Endothelial cell of umbilical vein (primary cell): ENCODE data around the gene GRIN3B. TPM values are rescaled to one million over a fixed set of nuclear protein-coding genes. Genes with fewer than 3 reads are reported as not detected.

Source experiments
- BruUV-seq: library from RNA; stranded (reverse); fragments of 400-500 nt; replicated peaks from 2 replicates; lab custom pipeline; 2021; lab: Mats Ljungman, UMichigan
- CTCF ChIA-PET: fragments of 300-600, 350-600 bp; sonication (Branson Sonifier 250); formaldehyde crosslinking; loops from one replicate; lab custom pipeline; 2021; ENCODE audit warnings: antibody characterized with exemption, inconsistent platforms; lab: Charles Lee
- POLR2A ChIA-PET: fragments of 300-600, 350-600 bp; sonication (Branson Sonifier 250); formaldehyde crosslinking; loops from one replicate; lab custom pipeline; 2021; ENCODE audit warnings: antibody characterized with exemption, inconsistent platforms; lab: Charles Lee
- DNase-seq: peaks from one replicate; pipeline ENCODE4 v3.0.0-alpha.2; 2011; ENCODE audit warnings: low read depth, low spot score
- FAIRE-seq: peaks from 2 replicates; lab custom pipeline; 2011; peaks lifted over from hg19 to GRCh38; lab: Jason Lieb, UNC
- H2AFZ ChIP-seq: 2 replicates; pipeline ENCODE4 v1.6.0; 2012; ENCODE audit warnings: low read depth, low read length, control low read depth, inconsistent platforms
- H3K27ac ChIP-seq: 2 replicates; pipeline ENCODE4 v1.5.1; 2011; ENCODE audit warnings: low read depth, mild to moderate bottlenecking, control low read depth, low read length, moderate library complexity; ENCODE audit not compliant: insufficient read depth
- H3K27me3 ChIP-seq, 2 experiments: 2 replicates each; pipeline versions ENCODE4 v1.6.0 to v1.6.1; 2011; ENCODE audit warnings: low read length in 2 of 2, mixed read lengths in 1 of 2; ENCODE audit not compliant: control insufficient read depth in 2 of 2, insufficient read depth in 2 of 2
- H3K36me3 ChIP-seq, 2 experiments: 2 replicates in 1 of 2; 3 replicates in 1 of 2; pipeline ENCODE4 v1.5.1; 2011; ENCODE audit warnings: low read length in 2 of 2, mild to moderate bottlenecking in 1 of 2, moderate library complexity in 1 of 2; ENCODE audit not compliant: control insufficient read depth in 2 of 2, insufficient read depth in 2 of 2; ENCODE audit errors: extremely low read depth in 1 of 2
- H3K4me1 ChIP-seq: 3 replicates; pipeline ENCODE4 v1.5.1; 2011; ENCODE audit warnings: mild to moderate bottlenecking, low read length; ENCODE audit not compliant: control insufficient read depth, insufficient read depth; ENCODE audit errors: extremely low read depth
- H3K4me2 ChIP-seq: 2 replicates; pipeline ENCODE4 v1.6.1; 2011; ENCODE audit warnings: low read length, control low read depth, mixed read lengths; ENCODE audit not compliant: insufficient read depth
- H3K4me3 ChIP-seq, 3 experiments: fragments of 200-600 bp in 1 of 3; sonication (generic), shearing (Covaris generic) in 1 of 3; replicated peaks in 1 of 3; 2 replicates each; pipeline ENCODE4 v1.5.1; 2011 to 2016; ENCODE audit warnings: control low read depth in 3 of 3, low read length in 3 of 3, mild to moderate bottlenecking in 2 of 3, inconsistent platforms in 1 of 3, low read depth in 1 of 3, moderate library complexity in 1 of 3; ENCODE audit not compliant: insufficient read depth in 1 of 3
- H3K79me2 ChIP-seq: 2 replicates; pipeline ENCODE4 v1.6.0; 2012; ENCODE audit warnings: low read length, inconsistent platforms; ENCODE audit not compliant: control insufficient read depth, insufficient read depth
- H3K9ac ChIP-seq: replicated peaks from 2 replicates; pipeline ENCODE3; 2011; ENCODE audit warnings: low read length, control low read depth; ENCODE audit not compliant: insufficient read depth; ENCODE audit errors: extremely low read depth
- H3K9me1 ChIP-seq: replicated peaks from 3 replicates; pipeline ENCODE4 v1.6.0; 2011; ENCODE audit warnings: mild to moderate bottlenecking, low read length; ENCODE audit not compliant: control insufficient read depth, insufficient read depth; ENCODE audit errors: extremely low read depth
- H3K9me3 ChIP-seq: replicated peaks from 2 replicates; pipeline ENCODE4 v1.5.1; 2012; ENCODE audit warnings: low read length, inconsistent platforms; ENCODE audit not compliant: control insufficient read depth, insufficient read depth
- H4K20me1 ChIP-seq: replicated peaks from 2 replicates; pipeline ENCODE3; 2011; ENCODE audit warnings: mild to moderate bottlenecking, low read length; ENCODE audit not compliant: control insufficient read depth, insufficient read depth; ENCODE audit errors: extremely low read depth
- CTCF ChIP-seq, 2 donors: IDR thresholded peaks; 1 replicate in 1 of 2; 2 replicates in 1 of 2; pipeline ENCODE4 v1.5.1; 2011; ENCODE audit warnings: low read length in 2 of 2, mild to moderate bottlenecking in 2 of 2, moderate library complexity in 2 of 2, control low read depth in 1 of 2, inconsistent platforms in 1 of 2, low read depth in 1 of 2; ENCODE audit not compliant: insufficient read depth in 1 of 2; ENCODE audit errors: extremely low read depth in 1 of 2
- EZH2 ChIP-seq: IDR thresholded peaks from 2 replicates; pipeline ENCODE4 v1.6.1; 2012; ENCODE audit warnings: borderline replicate concordance, low read depth, mild to moderate bottlenecking, moderate library complexity, low read length, inconsistent platforms; ENCODE audit not compliant: severe bottlenecking
- FOS ChIP-seq: IDR thresholded peaks from 2 replicates; pipeline ENCODE4 v1.6.1; 2011; ENCODE audit warnings: mild to moderate bottlenecking, low read length, moderate library complexity, borderline replicate concordance; ENCODE audit not compliant: insufficient read depth
- GATA2 ChIP-seq: IDR thresholded peaks from 2 replicates; pipeline ENCODE4 v1.7.0; 2011; ENCODE audit warnings: low read depth, mild to moderate bottlenecking, moderate library complexity, mixed read lengths, low read length; ENCODE audit not compliant: insufficient read length, insufficient read depth
- JUN ChIP-seq: IDR thresholded peaks from 2 replicates; pipeline ENCODE4 v1.6.1; 2011; ENCODE audit warnings: borderline replicate concordance, low read depth; ENCODE audit not compliant: insufficient read length, insufficient read depth
- MAX ChIP-seq: IDR thresholded peaks from 2 replicates; pipeline ENCODE4 v1.6.1; 2011; ENCODE audit not compliant: insufficient read depth, insufficient read length
- MYC ChIP-seq: IDR thresholded peaks from one replicate; pipeline ENCODE4 v1.6.1; 2011; ENCODE audit warnings: mild to moderate bottlenecking, low read depth, low read length
- POLR2A ChIP-seq: IDR thresholded peaks from 2 replicates; pipeline ENCODE4 v1.6.1; 2012; ENCODE audit warnings: low read depth, mild to moderate bottlenecking, control low read depth, low read length
- POLR2AphosphoS5 ChIP-seq: IDR thresholded peaks from 2 replicates; pipeline ENCODE4 v1.6.1; 2012; ENCODE audit warnings: low read depth, mild to moderate bottlenecking, control low read depth, low read length, moderate library complexity; ENCODE audit not compliant: insufficient read depth
- dilution Hi-C: fragments of 300-500 bp; cut with MboI; formaldehyde crosslinking; loops from one replicate; pipeline ENCODE4 v1.15.0; 2019; ENCODE audit warnings: low sequenced_read_pairs; ENCODE audit not compliant: extremely low pct_ligation_motif_present
- intact Hi-C: fragments of 100-400 bp; cut with micrococcal nuclease; formaldehyde crosslinking; loops from one replicate; pipeline ENCODE4 v1.10.0; 2022
- polyA plus RNA-seq, 4 experiments: library from polyadenylated mRNA; depleted of rRNA in 3 of 4; stranded (reverse) in 3 of 4; unstranded in 1 of 4; fragments of >200 nt; gene quantifications; 2 replicates each; pipeline versions ENCODE4 v1.2.1 to v1.2.3, GENCODE V29; 2011 to 2012; ENCODE audit warnings: missing spikeins in 1 of 4
- total RNA-seq: library from RNA; stranded (reverse); gene quantifications from 2 replicates; pipeline ENCODE4 v1.2.3, GENCODE V29; 2021

Gene GRIN3B
- total and polyA plus RNA-seq, 2 donors (not counting 3 experiments of a cell fraction or from before 2014, with no cell fraction given): 0.43 to 0.82 TPM

GRCh38 chr19:976476-976875 lies 23.7 kb upstream of the GRIN3B start:
- no peak for FAIRE-seq
- H3K9me1 ChIP-seq: no peaks in the 10 kb centered on the region
- H3K27me3 ChIP-seq: no peaks in the 10 kb centered on the region
- ChIA-PET POLR2A (no interaction called here), CTCF (interaction anchor here (1.5 kb wide), 1 partner anchor 53 kb away, joined by 6 read pairs; no protein-coding TSS in a partner anchor)
- H4K20me1 ChIP-seq: no peaks in the 10 kb centered on the region
- H3K9me3 ChIP-seq: no peaks in the 10 kb centered on the region
- no peak for DNase-seq
- TF ChIP-seq EZH2: no peak
- TF ChIP-seq FOS: no peak
- TF ChIP-seq MYC: no peak
- no peak for TF ChIP-seq POLR2AphosphoS5
- no peak for TF ChIP-seq POLR2A
- TF ChIP-seq MAX: no peak
- no peak for TF ChIP-seq JUN
- no peak for TF ChIP-seq CTCF (IDR thresholded peaks at IDR 0.05; ENCODE audit: extremely low read depth in 1 of 2, insufficient read depth in 1 of 2, low read depth in 1 of 2, low read length in 2 of 2)
- TF ChIP-seq GATA2: no peak
- no TSS peak for BruUV-seq
- dilution Hi-C loops (no loop called here), intact Hi-C loops (no loop called here)
- H3K27ac ChIP-seq: no peak overlapping the region
- no peak overlapping the region for H3K4me3 ChIP-seq
- no peaks in the 10 kb centered on the region for H3K79me2 ChIP-seq
- H3K4me1 ChIP-seq: no peaks in the 10 kb centered on the region
- H3K36me3 ChIP-seq: no peaks in the 10 kb centered on the region
- no peak overlapping the region for H3K4me2 ChIP-seq
- H2AFZ ChIP-seq: no peak overlapping the region
- H3K9ac ChIP-seq: no peak overlapping the region
